Stimulated activated CD8-positive, alpha-beta memory T cell treated with anti-CD3 and anti-CD28 coated beads, Interleukin-2, amount 100 ng/mL, for 48 hours (primary cell): Measurements from ENCODE around the gene SPTLC1.
"Not testable (repeated sequence)": the region's sequence is repeated elsewhere in the genome, so short reads cannot be mapped to it uniquely, and the experiment has no call there.

Source experiments
- DNase-seq, 2 donors: peaks; one replicate each; pipeline ENCODE4 v3.0.0-alpha.2; 2020; ENCODE audit warnings: low read depth in 2 of 2

Gene SPTLC1

DNA sequence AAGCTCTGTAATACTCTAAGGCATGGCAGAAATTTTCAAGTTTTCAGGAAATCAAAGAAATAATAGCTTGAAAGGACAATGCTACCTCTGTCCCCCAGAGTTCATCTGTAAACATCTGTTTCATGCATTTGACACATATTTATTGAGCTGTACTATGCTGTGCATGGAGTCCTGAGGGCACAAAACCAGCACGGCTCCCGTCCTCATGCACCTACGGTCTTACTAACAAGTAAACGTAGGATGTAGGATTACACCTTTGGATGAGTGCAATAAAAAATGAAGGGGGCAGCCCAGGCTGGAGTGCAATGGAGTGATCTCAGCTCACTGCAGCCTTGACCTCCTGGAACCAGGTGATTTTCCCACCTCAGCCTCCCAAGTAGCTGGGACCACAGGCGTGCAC is 81.9 kb downstream of the SPTLC1 start:
- no peak for DNase-seq

DNA sequence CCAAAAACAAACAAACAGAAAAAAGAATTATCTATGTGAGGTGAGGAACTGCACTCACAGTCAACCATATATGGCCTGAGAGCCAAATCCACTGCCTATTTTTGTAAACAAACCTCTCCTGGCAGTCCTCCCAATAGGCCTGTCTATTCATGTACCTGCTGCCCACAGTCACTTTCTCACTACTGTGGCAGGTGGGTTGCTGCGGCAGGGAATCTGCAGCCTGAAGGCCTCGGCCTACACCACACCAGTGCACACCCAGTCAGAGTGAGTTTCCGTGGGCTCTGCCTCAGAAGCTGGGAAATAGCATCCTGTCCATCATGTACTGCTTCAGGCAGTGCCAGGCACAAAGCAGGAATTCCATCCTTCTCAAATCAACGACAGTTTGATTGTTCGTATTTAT is 82.3 kb downstream of the SPTLC1 start:
- DNase-seq: no peak

DNA sequence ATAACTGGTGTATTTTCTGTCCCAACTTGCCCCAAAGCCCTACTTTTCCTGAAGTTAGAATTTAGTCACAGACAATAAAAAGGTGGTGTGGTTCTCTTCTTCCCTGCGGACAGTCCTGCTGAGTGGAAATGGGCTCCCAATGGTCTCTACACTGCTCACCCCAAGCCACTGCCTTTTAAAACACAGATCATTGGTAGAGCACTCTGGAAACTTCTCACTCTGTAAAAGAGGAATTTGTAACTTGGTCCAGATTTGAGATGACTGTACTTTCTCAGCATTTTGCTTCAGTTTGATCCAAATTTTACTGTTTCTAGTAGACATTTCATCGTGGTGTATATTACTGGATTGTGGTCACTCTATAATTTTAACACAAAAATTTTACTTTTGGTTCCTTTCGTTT is 84.8 kb downstream of the SPTLC1 start:
- DNase-seq: no peak

GRCh38 chr9:92029553-92029952 is 85.7 kb downstream of the SPTLC1 start:
- no peak for DNase-seq

- no peak for DNase-seq
Observed at GRCh38 chr9:92026206-92027002, 88.8 kb downstream of the SPTLC1 start.

DNA sequence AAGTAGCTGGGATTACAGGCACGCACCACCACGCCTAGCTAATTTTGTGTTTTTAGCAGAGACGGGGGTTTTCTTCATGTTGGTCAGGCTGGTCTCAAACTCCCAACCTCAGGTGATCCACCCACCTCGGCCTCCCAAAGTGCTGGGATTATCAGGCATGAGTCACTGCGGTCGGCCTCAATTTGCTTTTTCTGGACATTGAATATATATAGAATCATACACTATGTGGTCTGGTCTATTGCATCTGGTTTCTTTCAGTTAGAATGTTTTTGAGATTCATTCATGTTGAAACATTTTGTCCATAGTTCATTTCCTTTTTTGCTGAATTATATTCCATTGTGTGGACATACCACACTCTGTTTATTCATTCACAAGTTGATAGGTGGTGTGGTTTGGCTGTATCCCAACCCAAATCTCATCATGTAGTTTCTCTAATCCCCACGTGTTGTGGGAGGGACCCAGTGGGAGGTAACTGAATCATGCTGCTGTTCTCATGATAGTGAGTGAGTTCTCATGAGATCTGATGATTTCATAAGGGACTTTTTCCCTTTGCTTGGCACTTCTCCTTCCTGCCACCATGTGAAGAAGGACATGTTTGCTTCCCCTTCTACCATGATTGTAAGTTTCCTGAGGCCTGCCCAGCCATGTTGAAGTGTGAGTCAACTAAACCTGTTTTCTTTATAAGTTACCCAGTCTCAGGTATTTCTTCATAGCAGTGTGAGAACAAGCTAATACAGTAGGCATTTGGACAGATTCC is 93.2 kb downstream of the SPTLC1 start:
- DNase-seq: not testable (repeated sequence)

DNA sequence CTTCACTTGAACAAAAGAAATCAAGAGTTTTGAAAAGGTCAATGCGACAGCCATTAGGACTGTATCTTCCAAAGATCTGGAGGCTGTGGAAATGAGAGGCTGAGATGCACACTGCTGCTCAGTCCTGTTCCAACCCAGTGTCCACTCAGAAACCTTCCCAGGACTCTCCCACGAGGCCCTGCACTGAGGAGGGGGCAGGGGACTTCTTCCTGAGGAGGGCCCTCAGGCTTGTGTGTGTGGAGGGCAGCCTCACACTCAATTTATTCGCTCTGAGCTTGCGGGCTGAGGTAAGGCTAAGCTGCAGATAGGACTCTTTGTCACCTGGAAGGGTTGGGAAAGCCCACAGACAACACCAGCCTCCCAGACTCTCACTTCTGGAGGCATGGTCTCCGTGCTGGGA is 95.6 kb downstream of the SPTLC1 start:
- DNase-seq: no peak

- DNase-seq: no peak
Observed at GRCh38 chr9:92010705-92011536, 104.3 kb downstream of the SPTLC1 start.

DNA sequence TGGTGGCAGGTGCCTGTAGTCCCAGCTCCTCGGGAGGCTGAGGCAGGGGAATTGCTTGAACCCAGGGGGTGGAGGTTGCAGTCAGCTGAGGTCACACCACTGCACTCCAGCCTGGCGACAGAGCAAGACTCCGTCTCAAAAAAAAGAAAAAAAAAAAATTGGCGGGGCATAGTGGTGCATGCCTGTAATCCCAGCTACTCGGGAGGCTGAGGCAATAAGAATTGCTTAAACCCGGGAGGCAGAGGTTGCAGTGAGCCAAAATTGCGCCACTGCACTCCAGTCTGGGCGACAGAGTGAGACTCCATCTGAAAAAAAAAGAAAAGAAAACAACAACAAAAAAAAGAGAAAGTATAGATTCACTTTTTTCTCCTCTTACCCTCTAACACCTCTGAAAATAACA is 105.0 kb downstream of the SPTLC1 start:
- not testable (repeated sequence) for DNase-seq

DNA sequence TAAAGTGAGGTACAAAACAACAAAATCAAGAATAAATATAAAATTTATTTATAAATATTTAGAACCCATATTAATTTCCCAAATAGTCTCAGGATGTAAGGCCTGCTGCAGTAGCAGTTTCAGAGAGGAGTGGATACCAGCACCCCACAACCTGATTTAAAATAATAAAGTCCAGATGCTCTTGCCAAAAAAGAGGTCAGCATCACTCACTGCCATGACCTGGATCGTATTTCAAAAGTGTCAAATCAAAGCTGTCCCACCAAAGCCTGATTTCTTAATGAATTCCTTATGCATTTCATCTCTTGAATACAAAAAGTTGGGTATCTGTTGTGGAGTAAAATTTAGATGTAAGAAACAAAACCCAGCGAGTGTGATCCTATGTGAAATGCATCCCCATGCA is 107.2 kb downstream of the SPTLC1 start:
- no peak for DNase-seq

GRCh38 chr9:92004045-92004392 is 111.2 kb downstream of the SPTLC1 start:
- no peak for DNase-seq

DNA sequence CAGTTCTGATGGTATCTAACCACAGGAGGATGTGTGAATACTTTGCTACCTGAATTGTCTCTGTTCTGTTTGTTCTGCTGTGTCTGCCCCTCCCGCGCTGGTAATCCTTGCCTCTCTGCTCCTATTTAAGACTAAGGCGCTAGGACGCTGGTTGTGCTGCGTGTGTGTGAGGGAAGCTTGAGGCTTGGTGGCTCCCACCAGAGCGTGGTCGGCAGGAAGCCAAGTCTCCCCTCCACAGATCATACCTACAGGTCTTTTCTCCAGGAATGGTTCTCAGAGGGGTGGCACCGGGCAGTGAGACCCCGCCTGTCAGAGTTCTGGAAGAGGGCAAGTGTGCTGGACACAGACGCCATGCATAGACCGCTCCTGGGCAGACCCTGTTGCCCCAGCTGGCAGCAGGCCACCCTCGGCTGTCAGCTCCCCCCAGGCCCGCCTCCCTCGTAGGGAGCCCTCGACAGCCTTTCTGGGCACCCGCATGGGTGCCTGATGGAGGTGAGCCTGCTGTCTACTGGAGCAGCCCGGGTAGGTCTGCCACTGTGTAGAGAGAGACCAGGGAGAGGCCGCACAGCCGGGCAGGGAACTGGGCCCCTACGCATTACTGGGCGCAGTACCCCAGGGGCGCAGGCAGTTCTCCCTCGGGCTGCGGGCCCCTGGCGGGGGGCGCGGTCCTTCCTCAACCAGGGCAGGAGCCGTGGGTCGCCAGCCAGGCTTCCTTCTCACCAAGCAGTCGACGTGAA is 111.7 kb downstream of the SPTLC1 start:
- DNase-seq: no peak

- DNase-seq: not testable (repeated sequence)
Observed at GRCh38 chr9:92001948-92002347, 113.3 kb downstream of the SPTLC1 start.

GRCh38 chr9:92001244-92001643 is 114.0 kb downstream of the SPTLC1 start:
- no peak for DNase-seq

- no peak for DNase-seq
Observed at GRCh38 chr9:91995000-91995655, 120.1 kb downstream of the SPTLC1 start.

- no peak for DNase-seq
Observed at GRCh38 chr9:91994422-91994821, 120.8 kb downstream of the SPTLC1 start.

DNA sequence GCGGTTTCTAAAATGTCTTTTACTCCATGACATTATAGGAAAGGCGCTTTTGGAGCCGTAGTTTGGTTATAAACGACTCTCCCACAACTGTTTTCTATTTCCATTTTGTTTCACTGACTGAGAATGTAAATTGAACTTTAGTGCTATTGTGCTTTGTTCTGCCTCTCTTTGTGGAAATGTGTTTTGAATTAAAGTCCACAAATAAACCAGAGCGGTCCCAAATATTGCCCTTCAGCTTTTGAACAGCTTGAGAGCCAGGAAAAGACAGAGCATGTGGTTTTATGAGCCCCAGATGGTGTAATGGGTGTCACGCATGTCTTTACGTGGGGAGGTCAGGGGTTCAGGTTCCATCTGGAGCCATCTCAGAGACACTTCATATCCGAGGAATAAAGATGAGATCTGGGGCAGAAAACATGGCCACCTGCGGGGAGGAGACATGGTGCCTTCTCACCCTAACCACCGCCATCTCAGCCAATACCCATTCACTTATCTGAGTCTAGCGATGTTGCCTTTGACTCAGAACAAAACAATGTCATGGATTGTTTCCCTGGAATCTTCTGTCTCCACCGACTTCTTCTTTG is 122.7 kb downstream of the SPTLC1 start:
- DNase-seq: no peak

GRCh38 chr9:91991721-91992341 is 123.4 kb downstream of the SPTLC1 start:
- DNase-seq: no peak

GRCh38 chr9:91986248-91986647 is 129.0 kb downstream of the SPTLC1 start:
- DNase-seq: no peak

- no peak for DNase-seq
Observed at GRCh38 chr9:91985692-91986091, 129.5 kb downstream of the SPTLC1 start.
